GM13976 (cell line): ENCODE results near the gene PRR5L.

Source experiments
- DNase-seq: peaks from one replicate; pipeline ENCODE4 v3.0.0; 2012; ENCODE audit warnings: low spot score
- in situ Hi-C: fragments of 300-500 bp; cut with MboI; formaldehyde crosslinking; loops from one replicate; pipeline ENCODE4 v1.12.0; 2022; ENCODE audit warnings: low sequenced_read_pairs, mixed read lengths, inconsistent platforms; ENCODE audit not compliant: unreplicated experiment
- TF ChIP-seq, protein P1 (sequence below): IDR thresholded peaks from 2 replicates; pipeline ENCODE4 v1.5.1; 2012; ENCODE audit warnings: borderline replicate concordance, mild to moderate bottlenecking; ENCODE audit not compliant: insufficient read depth; ENCODE audit errors: extremely low read depth, missing control alignments, control extremely low read depth

Gene PRR5L

DNA sequence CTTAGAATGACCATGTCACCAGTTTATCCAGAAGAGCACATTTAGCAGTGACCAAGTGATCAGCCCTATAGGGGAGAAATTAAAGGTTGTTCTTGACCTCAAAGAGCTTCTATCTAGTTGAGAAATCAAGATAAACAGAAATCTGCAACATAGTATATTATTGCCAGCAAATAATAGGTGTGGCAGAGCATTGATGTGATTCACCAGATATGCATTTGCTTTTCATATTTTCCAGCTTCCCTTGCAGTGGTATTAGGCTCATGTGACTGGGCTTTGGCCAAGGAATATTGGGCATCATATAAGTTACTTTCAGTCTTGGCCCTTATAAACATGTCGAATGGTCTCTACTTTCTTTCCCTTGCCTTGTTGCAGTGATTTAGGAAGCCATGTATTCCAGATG lies 41.4 kb upstream of the PRR5L start:
- TF ChIP-seq, protein P1, sequence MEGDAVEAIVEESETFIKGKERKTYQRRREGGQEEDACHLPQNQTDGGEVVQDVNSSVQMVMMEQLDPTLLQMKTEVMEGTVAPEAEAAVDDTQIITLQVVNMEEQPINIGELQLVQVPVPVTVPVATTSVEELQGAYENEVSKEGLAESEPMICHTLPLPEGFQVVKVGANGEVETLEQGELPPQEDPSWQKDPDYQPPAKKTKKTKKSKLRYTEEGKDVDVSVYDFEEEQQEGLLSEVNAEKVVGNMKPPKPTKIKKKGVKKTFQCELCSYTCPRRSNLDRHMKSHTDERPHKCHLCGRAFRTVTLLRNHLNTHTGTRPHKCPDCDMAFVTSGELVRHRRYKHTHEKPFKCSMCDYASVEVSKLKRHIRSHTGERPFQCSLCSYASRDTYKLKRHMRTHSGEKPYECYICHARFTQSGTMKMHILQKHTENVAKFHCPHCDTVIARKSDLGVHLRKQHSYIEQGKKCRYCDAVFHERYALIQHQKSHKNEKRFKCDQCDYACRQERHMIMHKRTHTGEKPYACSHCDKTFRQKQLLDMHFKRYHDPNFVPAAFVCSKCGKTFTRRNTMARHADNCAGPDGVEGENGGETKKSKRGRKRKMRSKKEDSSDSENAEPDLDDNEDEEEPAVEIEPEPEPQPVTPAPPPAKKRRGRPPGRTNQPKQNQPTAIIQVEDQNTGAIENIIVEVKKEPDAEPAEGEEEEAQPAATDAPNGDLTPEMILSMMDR: no peak
- no peak for DNase-seq
- in situ Hi-C loops: loop anchor here (25.0 kb wide), 1 partner anchor 417 kb away; no protein-coding TSS in a partner anchor

DNA sequence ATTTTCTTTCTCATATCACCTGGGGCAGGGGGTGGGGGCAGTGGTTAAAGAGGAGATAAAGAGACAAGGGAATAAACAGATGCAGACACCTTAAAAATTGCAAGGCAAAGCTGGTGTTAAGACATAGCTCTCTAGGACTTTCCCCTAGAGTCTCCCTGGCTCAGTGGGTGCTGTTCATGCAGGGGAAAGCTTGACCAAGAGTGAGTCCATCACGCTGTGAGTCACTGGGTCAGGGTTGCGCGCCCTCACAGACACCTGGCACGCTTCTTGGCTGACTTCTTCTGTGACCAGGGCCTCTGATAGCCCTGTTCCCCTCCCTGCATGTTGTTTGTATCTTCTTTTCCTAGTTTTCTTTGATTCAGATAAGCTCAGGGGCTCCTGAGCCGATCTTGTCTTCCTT lies 38.7 kb upstream of the PRR5L start:
- in situ Hi-C loops: loop anchor here (25.0 kb wide), 1 partner anchor 420 kb away; no protein-coding TSS in a partner anchor
- TF ChIP-seq, protein P1: no peak
- DNase-seq: no peak

DNA sequence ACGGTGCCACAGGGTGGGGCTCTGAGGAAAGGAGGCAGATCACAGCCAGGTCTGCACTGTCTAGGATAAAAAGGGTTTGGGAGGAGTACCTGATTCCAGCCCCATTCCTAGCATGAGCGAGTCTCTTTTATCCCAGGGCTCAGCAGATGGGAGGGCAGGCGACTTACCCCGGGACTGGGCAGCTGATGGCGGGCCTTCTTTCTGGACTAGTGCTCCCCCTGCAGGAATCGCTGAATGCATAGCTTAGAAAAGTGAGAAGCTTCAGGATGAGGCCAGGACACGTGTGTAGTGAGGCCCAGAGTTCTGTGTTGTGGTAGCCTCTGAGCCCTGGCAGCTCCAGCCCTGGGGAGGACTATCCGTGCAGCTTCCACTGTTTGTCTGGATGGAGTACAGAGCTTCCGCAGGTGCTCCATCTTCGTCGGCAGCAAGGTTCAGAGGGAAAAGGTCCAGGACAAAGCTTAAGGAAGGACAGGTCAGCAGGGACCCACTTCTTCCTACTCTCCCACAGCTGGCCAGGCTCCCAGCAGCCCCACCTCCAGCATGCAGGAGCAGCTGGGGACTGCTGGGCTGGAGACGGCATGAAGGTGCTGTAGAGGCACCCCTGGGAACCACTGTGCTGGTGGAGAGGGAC lies 37.2 kb upstream of the PRR5L start:
- DNase-seq: peak; percentile 49

DNA sequence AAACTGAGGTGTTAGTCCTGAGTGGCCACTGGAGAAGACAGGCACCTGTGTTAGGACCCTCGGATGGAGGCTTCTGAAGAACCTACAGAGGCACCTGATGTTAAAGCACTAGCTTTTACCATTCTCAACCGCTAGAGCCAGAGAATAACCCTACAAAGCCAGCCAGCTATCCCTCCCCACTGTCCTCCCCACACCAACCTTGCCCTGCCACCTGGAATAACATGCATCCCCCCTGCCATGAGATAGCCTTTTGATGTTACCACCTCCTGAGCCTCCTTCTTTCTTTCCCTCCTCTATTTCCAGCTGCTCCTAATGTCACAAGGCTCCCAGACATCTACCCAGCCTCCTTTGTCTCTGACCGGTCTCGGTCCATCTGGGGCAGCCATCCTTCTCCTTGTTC lies 35.0 kb upstream of the PRR5L start:
- in situ Hi-C loops: loop anchor here (10.0 to 25.0 kb wide), 2 partner anchors 424 to 646 kb away; partner anchors contain the start of gene FJX1
- TF ChIP-seq, protein P1: no peak
- no peak for DNase-seq

More for the DNA sequence above, 37.2 kb upstream of the PRR5L start:
- TF ChIP-seq, protein P1: peak; percentile 32
- in situ Hi-C loops: loop anchor here (25.0 kb wide), 1 partner anchor 422 kb away; no protein-coding TSS in a partner anchor

DNA sequence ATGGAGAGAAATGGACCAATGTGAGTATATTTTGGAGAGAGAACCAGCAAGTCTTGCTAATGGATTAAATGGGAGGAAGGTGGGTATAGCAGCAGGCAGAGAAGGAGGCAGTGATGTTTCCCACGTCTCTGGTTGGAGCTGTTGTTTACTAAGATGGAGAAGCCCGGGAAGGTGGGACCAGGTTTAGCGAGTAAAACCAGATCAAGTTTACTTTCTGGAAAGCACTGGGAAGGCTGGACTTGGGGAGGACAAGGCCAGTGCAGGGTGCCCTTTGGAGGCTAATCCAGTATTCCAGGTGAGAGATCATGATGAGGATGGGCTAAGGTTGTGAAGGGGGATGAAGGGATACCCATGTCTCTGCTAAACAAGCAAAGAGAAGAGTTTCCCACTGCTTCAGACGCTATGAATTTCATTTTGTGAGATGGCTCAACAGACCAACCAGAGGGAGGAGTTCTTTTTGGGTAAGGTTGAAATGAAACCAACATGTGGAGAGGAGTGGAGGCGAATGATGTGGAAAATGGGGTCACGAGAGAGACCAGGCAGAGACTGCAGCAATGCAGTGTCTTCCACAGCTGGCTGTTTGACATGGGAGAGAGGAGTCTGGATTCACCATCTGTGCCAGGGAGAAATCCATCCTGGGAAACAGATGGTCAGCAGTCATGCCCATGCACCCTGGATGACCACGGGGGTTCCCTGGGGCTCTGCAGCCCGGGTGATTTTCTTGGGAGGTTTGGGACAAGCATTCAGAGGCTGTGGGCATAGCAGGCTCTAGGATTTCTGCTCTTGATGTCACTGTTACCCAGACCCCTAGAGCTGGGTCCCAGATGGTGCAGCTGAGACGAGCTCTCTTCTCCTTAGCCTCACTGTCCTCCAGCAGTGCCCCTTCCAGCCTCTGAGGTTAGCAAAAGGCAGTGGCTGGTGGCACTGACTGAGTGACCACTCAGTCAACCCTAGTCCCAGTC lies 31.8 kb upstream of the PRR5L start:
- in situ Hi-C loops: loop anchor here (10.0 to 25.0 kb wide), 2 partner anchors 427 to 649 kb away; partner anchors contain the start of gene FJX1
- TF ChIP-seq, protein P1: no peak
- no peak for DNase-seq

DNA sequence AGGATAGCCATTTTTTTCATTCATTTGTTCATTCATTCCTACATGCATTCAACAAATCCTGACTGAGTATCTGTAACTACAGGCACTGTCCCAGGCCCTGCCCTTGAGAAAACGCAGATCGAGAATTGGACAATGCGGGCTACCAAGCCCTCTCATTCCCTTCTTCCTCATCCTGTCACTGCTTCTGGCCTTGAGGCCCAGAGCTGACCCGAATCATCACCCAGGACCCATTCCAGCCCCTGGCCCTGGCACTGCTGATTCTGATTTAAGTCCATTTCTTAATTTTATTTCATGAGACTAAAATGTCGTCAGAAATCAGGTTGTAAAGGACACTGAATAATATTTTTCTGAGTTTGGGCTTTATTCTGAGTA lies 31.1 kb upstream of the PRR5L start:
- TF ChIP-seq, protein P1: no peak
- DNase-seq: no peak
- in situ Hi-C loops: loop anchor here (10.0 to 25.0 kb wide), 2 partner anchors 428 to 650 kb away; partner anchors contain the start of gene FJX1
